Neutrophil (primary cell): ENCODE data around the gene USP28.
"Not testable (repeated sequence)": the region's sequence is repeated elsewhere in the genome, so short reads cannot be mapped to it uniquely, and the experiment has no call there.

Source experiments
- H3K27ac ChIP-seq: fragments of 200-600 bp; sonication (generic); 2 replicates; pipeline ENCODE4 v1.5.1; 2016; ENCODE audit warnings: mild to moderate bottlenecking, moderate library complexity
- H3K27me3 ChIP-seq: fragments of 200-600 bp; sonication (generic); 2 replicates; pipeline ENCODE4 v1.6.0; 2016; ENCODE audit warnings: mild to moderate bottlenecking
- H3K36me3 ChIP-seq: fragments of 200-600 bp; sonication (generic); 2 replicates; pipeline ENCODE4 v1.5.1; 2017
- H3K4me1 ChIP-seq, 2 experiments: fragments of 200-600 bp in 1 of 2; sonication (generic) in 1 of 2; 1 replicate in 1 of 2; 2 replicates in 1 of 2; pipeline versions ENCODE4 v1.5.1 to v1.6.1; 2013 to 2016; ENCODE audit warnings: low read depth in 1 of 2, low read length in 1 of 2, mild to moderate bottlenecking in 1 of 2, moderate library complexity in 1 of 2; ENCODE audit not compliant: control insufficient read depth in 1 of 2, insufficient read depth in 1 of 2
- H3K4me3 ChIP-seq, 2 experiments: fragments of 200-600 bp in 1 of 2; sonication (generic) in 1 of 2; 1 replicate in 1 of 2; 2 replicates in 1 of 2; pipeline ENCODE4 v1.5.1; 2013 to 2016; ENCODE audit warnings: low read depth in 1 of 2, low read length in 1 of 2, mild to moderate bottlenecking in 1 of 2, moderate library complexity in 1 of 2
- H3K9me3 ChIP-seq: fragments of 200-600 bp; sonication (generic); 2 replicates; pipeline ENCODE4 v1.5.1; 2016
- CTCF ChIP-seq: fragments of 200-600 bp; sonication (generic); IDR thresholded peaks from 2 replicates; pipeline ENCODE4 v1.5.1; 2016; ENCODE audit warnings: antibody characterized with exemption

The USP28 gene

GRCh38 chr11:113806406-113806805 lies 69.0 kb downstream of the USP28 start:
- H3K4me1 ChIP-seq = no peaks in the 10 kb centered on the region
- no peaks in the 10 kb centered on the region for H3K27me3 ChIP-seq
- H3K4me3 ChIP-seq = no peak overlapping the region
- no peak overlapping the region for H3K27ac ChIP-seq
- TF ChIP-seq CTCF = no peak
- peaks cover 55% of the 10 kb centered on the region for H3K36me3 ChIP-seq
- no peaks in the 10 kb centered on the region for H3K9me3 ChIP-seq

- Histone ChIP-seq H3K36me3 (peaks cover 54% of the 10 kb centered on the region), H3K4me3 (no peak overlapping the region), H3K4me1 (no peaks in the 10 kb centered on the region), H3K27me3 (no peaks in the 10 kb centered on the region), H3K9me3 (no peaks in the 10 kb centered on the region), H3K27ac (no peak overlapping the region)
- TF ChIP-seq CTCF = no peak
Measured at GRCh38 chr11:113805640-113806039, 69.7 kb downstream of the USP28 start.

DNA sequence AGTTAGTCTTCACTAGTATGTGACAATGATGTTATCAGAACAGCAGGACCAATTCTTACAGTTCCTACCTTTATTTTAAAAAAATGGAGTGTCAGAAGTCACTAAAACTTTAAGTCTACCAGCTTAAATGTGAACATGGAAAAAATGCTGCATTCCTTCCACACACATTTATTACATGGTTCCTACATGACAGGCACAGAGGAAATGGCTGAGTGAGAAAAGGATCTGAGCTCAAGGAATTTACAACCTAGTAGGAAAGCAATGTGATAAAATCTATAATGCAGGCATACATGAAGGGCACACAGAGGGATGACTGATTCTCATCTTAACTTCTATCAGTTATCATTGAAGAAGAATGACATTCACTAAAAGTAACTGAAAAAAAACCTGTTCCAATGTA lies 72.8 kb downstream of the USP28 start:
- H3K4me3 ChIP-seq = no peak overlapping the region
- H3K36me3 ChIP-seq = peaks cover 47% of the 10 kb centered on the region
- H3K9me3 ChIP-seq = no peaks in the 10 kb centered on the region
- H3K27me3 ChIP-seq = no peaks in the 10 kb centered on the region
- no peak overlapping the region for H3K27ac ChIP-seq
- no peaks in the 10 kb centered on the region for H3K4me1 ChIP-seq
- TF ChIP-seq CTCF = no peak

GRCh38 chr11:113796663-113797259 lies 78.6 kb downstream of the USP28 start:
- Histone ChIP-seq H3K27ac (no peak overlapping the region), H3K4me1 (no peaks in the 10 kb centered on the region), H3K9me3 (no peaks in the 10 kb centered on the region), H3K36me3 (peaks cover 19% of the 10 kb centered on the region), H3K4me3 (no peak overlapping the region), H3K27me3 (no peaks in the 10 kb centered on the region)
- no peak for TF ChIP-seq CTCF

DNA sequence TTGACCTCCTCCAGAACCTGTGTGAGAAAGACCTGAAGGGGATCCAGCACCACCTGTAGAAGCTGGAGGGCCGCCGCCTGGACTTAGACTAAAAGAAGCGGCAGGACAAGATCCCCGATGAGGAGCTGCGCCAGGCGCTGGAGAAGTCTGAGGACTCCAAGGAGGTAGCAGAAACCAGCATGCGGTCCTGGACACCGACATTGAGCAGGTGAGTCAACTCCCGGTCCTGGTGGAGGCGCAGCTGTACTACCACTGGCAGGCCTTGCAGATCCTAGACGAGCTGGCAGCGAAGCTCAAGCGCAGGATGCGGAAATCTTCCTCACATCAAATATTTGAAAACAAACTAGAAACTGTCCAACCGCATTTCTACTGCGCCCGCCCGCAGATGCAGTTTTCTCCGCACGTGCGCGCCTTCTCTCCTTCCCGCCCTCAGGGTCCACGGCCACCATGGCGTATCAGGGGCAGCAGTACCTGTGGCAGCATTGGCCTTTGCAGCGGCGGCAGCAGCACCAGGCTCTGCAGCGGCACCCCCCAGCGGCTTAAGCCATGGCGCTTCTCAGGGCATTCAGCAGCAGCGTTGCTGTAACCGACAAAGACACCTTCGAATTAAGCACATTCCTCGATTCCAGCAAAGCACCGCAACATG lies 85.6 kb downstream of the USP28 start:
- Histone ChIP-seq H3K27ac (no peak overlapping the region), H3K4me3 (no peak overlapping the region), H3K27me3 (peaks cover 48% of the 10 kb centered on the region), H3K9me3 (no peaks in the 10 kb centered on the region), H3K4me1 (no peaks in the 10 kb centered on the region), H3K36me3 (no peaks in the 10 kb centered on the region)
- TF ChIP-seq CTCF = no peak

- not testable (repeated sequence) for H3K27ac ChIP-seq, H3K4me1 ChIP-seq, H3K36me3 ChIP-seq, H3K4me3 ChIP-seq, H3K9me3 ChIP-seq
- peaks cover 56% of the 10 kb centered on the region for H3K27me3 ChIP-seq
Measured at GRCh38 chr11:113789016-113789415, 86.4 kb downstream of the USP28 start.
